Kidney (tissue), 14 donors: Measurements from ENCODE around the gene CWC22. TPM values are rescaled to one million over a fixed set of nuclear protein-coding genes. Genes with fewer than 3 reads are reported as not detected.

ENCODE experiments used
- DNase-seq, 5 donors: peaks; one replicate each; pipeline ENCODE4 v3.0.0-alpha.2; 2013 to 2020
- FAIRE-seq: peaks from 2 replicates; lab custom pipeline; 2012; peaks lifted over from hg19 to GRCh38; lab: Jason Lieb, UNC
- H3K27ac ChIP-seq, 2 donors: one replicate each; pipeline ENCODE4 v1.7.0; 2013; ENCODE audit warnings: low read depth in 2 of 2, low read length in 2 of 2, inconsistent platforms in 1 of 2
- H3K27me3 ChIP-seq: one replicate; pipeline ENCODE4 v1.7.1; 2013; ENCODE audit warnings: low read length, inconsistent platforms; ENCODE audit not compliant: control insufficient read depth, insufficient read depth
- H3K36me3 ChIP-seq, 3 donors: one replicate each; pipeline versions ENCODE4 v1.7.0 to v1.7.1; 2013; ENCODE audit warnings: low read length in 3 of 3, control low read depth in 1 of 3, inconsistent platforms in 1 of 3; ENCODE audit not compliant: insufficient read depth in 3 of 3, control insufficient read depth in 2 of 3
- H3K4me1 ChIP-seq, 3 donors: one replicate each; pipeline versions ENCODE4 v1.7.0 to v1.7.1; 2013; ENCODE audit warnings: low read length in 3 of 3, inconsistent platforms in 1 of 3, low read depth in 1 of 3; ENCODE audit not compliant: control insufficient read depth in 2 of 3, insufficient read depth in 2 of 3
- H3K4me3 ChIP-seq, 3 donors: one replicate each; pipeline versions ENCODE4 v1.7.0 to v1.8.1; 2013; ENCODE audit warnings: low read length in 3 of 3, control low read depth in 1 of 3, inconsistent platforms in 1 of 3
- H3K9ac ChIP-seq, 3 donors: one replicate each; pipeline versions ENCODE4 v1.7.0 to v1.7.1; 2013; ENCODE audit warnings: low read length in 3 of 3, control low read depth in 1 of 3, inconsistent platforms in 1 of 3
- H3K9me3 ChIP-seq, 3 donors: one replicate each; pipeline versions ENCODE4 v1.7.0 to v1.7.1; 2013; ENCODE audit warnings: low read length in 3 of 3, control low read depth in 1 of 3, inconsistent platforms in 1 of 3; ENCODE audit not compliant: control insufficient read depth in 2 of 3, insufficient read depth in 1 of 3
- intact Hi-C: fragments of 100-400 bp; cut with DNase I; formaldehyde crosslinking; loops from one replicate; pipeline ENCODE4 v1.11.1; 2022
- polyA plus RNA-seq: library from polyadenylated mRNA; stranded (reverse); fragments of 350-450 nt; fragmentation: Illumina TruSeq; extraction: RNeasy Lipid Tissue Mini Kit (QIAGEN cat#74804); gene quantifications from one replicate; pipeline ENCODE4 v1.2.3, GENCODE V29; 2014; ENCODE audit warnings: low read depth, low replicate concordance; ENCODE audit not compliant: insufficient read depth
- total RNA-seq: library from RNA; stranded (reverse); fragmentation: NEBNext Ultra II Directional; extraction: Animal tissue kit (Norgen Biotek cat#: 25700); gene quantifications from one replicate; pipeline ENCODE4 v1.2.1, GENCODE V29; 2021
- TF ChIP-seq, protein P1 (sequence below): IDR thresholded peaks from 3 replicates; pipeline ENCODE4 v1.5.1; 2012; ENCODE audit warnings: mild to moderate bottlenecking, moderate library complexity, borderline replicate concordance; ENCODE audit not compliant: insufficient read depth; ENCODE audit errors: extremely low read depth
- donor health status: control.
- donor health status: control.
- donor health status: control.
- donor health status: control.
- donor health status: control.
- donor health status: DM: yes; HTN: yes; CAD: no.
- donor health status: Normal renal cell carcinoma (clear cell type).

The CWC22 gene
- total and polyA plus RNA-seq, 2 donors from 2014 or later = 10.3 to 20.6 TPM

DNA sequence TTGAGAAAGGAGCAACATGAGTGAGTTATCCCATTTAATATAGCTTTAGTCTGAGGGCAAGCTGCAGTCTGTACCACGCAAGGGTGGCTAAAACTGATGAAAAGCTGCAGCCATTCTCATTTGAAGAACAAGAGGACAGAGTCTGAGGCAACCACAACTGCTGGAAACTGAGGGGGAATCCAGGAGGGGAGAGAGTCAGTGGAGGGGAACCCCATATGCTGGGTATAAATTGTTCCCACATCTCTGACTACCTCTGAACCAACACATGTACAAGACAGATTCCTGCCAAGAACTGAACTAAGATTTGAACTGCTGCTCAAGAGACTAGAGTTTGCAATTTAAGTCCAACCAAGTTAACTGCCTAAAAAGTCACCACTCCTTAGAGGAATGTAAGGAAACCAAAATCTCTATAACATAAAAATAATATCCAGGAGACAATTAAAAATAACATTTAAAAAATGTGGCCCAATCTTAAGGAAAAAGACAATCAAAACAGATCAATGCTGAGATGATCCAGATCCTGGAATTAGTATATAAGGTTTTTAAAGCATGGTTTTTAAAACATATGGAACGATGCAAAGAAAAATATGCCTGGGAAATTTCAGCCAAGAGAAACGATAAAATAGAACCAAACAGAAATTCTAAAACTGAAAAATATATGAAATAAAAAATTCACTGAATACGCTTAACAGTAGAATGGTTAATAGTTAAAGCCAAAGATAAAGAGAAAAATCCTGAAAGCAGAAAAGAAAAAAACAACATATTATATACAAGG is 11.2 kb downstream of the CWC22 start:
- FAIRE-seq = no peak
- no peaks in the 10 kb centered on the region for H3K27me3 ChIP-seq
- no peak overlapping the region for H3K9ac ChIP-seq
- no peak overlapping the region for H3K4me3 ChIP-seq
- intact Hi-C loops = no loop called here
- H3K4me1 ChIP-seq = no peaks in the 10 kb centered on the region
- H3K36me3 ChIP-seq = peaks cover 2 to 17% (median 5%) of the 10 kb centered on the region in 3 donors
- DNase-seq = no peak
- TF ChIP-seq, protein P1, sequence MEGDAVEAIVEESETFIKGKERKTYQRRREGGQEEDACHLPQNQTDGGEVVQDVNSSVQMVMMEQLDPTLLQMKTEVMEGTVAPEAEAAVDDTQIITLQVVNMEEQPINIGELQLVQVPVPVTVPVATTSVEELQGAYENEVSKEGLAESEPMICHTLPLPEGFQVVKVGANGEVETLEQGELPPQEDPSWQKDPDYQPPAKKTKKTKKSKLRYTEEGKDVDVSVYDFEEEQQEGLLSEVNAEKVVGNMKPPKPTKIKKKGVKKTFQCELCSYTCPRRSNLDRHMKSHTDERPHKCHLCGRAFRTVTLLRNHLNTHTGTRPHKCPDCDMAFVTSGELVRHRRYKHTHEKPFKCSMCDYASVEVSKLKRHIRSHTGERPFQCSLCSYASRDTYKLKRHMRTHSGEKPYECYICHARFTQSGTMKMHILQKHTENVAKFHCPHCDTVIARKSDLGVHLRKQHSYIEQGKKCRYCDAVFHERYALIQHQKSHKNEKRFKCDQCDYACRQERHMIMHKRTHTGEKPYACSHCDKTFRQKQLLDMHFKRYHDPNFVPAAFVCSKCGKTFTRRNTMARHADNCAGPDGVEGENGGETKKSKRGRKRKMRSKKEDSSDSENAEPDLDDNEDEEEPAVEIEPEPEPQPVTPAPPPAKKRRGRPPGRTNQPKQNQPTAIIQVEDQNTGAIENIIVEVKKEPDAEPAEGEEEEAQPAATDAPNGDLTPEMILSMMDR = no peak
- no peak overlapping the region for H3K27ac ChIP-seq
- H3K9me3 ChIP-seq = no peaks in the 10 kb centered on the region

DNA sequence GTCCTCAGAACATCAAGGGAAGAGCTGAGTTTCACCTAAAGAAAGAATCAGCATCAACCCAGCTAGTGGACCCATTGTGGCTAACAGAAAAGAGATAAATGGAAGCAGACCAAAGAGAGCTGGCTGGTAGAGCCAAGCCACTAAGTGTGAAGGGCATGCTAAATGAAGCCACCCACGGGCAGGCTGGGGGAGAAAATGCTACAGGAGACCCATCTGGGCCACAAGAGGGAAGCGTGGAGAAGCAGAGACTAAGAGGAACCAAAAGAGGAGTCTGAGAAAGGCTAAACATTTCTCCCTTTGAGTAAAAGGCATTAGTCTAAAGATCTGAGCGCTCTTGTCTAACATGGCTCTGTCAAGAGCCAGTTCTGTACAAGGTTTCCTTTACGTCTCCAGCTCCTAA is 15.8 kb downstream of the CWC22 start:
- FAIRE-seq (no peak), DNase-seq (no peak)
- H3K4me1 ChIP-seq = no peaks in the 10 kb centered on the region
- H3K27ac ChIP-seq = no peak overlapping the region
- TF ChIP-seq, protein P1 = no peak
- H3K9ac ChIP-seq = no peak overlapping the region
- intact Hi-C loops = no loop called here
- no peaks in the 10 kb centered on the region for H3K9me3 ChIP-seq
- H3K36me3 ChIP-seq = peaks cover 2 to 26% (median 7%) of the 10 kb centered on the region in 3 donors
- H3K27me3 ChIP-seq = no peaks in the 10 kb centered on the region
- no peak overlapping the region for H3K4me3 ChIP-seq

DNA sequence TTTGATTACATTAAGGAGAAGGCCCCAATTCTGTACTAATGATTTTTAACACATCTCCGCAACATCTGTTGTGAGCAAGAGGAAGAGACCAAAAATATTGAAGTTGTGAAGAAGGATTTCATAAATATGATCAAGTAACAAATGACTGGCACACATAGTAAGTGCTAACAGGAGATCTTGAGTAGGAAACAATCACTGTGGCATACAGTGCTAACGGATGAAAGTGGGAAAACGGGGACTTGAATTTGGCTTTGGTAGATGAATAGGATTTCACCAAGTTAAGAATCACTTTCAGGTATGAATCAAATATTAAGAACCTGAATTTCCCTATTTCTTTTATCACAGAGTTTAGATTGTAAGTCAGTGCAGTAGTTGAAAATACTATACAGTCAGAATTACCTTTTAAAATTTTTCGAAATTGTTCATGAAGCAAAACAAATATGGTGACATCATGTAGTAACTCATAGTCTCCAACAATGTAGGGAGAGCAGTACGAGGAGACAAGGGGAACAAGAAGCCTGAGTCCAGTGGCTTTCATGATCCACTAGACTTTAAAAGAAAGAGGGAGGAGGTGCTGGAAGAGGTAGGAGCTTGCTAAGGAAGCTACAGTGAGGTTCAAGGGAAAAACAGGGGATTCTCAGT is 16.3 kb downstream of the CWC22 start:
- TF ChIP-seq, protein P1 = no peak
- H3K27me3 ChIP-seq = no peaks in the 10 kb centered on the region
- intact Hi-C loops = no loop called here
- H3K27ac ChIP-seq = no peak overlapping the region
- no peaks in the 10 kb centered on the region for H3K9me3 ChIP-seq
- DNase-seq (no peak), FAIRE-seq (no peak)
- H3K36me3 ChIP-seq = peaks cover 5 to 32% (median 9%) of the 10 kb centered on the region in 3 donors
- H3K4me3 ChIP-seq = no peak overlapping the region
- no peaks in the 10 kb centered on the region for H3K4me1 ChIP-seq
- H3K9ac ChIP-seq = no peak overlapping the region
